Panc1 (cell line): ENCODE data around the gene UST. TPM values are rescaled to one million over a fixed set of nuclear protein-coding genes. Genes with fewer than 3 reads are reported as not detected.

ENCODE experiments used
- ATAC-seq: fragments of 200-7000 bp; cut with Tn5 transposase; 2 replicates; pipeline ENCODE4 v1.9.1; 2020; ENCODE audit warnings: mild to moderate bottlenecking, moderate library complexity
- BruUV-seq: library from RNA; stranded (reverse); fragments of 400-500 nt; replicated peaks from 2 replicates; lab custom pipeline; 2021; lab: Mats Ljungman, UMichigan
- CTCF ChIA-PET: fragments of 300-600 bp; sonication (Branson Sonifier 250); formaldehyde crosslinking; loops from one replicate; lab custom pipeline; 2022; ENCODE audit warnings: antibody characterized with exemption; lab: Charles Lee
- POLR2A ChIA-PET: fragments of 300-600 bp; sonication (Branson Sonifier 250); formaldehyde crosslinking; loops from one replicate; lab custom pipeline; 2022; ENCODE audit warnings: antibody characterized with exemption; lab: Charles Lee
- DNase-seq: peaks from one replicate; pipeline ENCODE4 v3.0.0-alpha.2; 2010; ENCODE audit warnings: low read depth, low spot score
- H3K27ac ChIP-seq: 2 replicates; pipeline ENCODE4 v1.5.1; 2011; ENCODE audit warnings: mild to moderate bottlenecking, low read length, inconsistent platforms
- H3K27me3 ChIP-seq: fragments of 200-500 bp; sonication (Bioruptor generic); 2 replicates; pipeline ENCODE4 v1.6.0; 2014; ENCODE audit warnings: low read length, inconsistent platforms; ENCODE audit not compliant: control insufficient read depth, insufficient read depth
- H3K36me3 ChIP-seq: fragments of 200-500 bp; sonication (Bioruptor generic); 2 replicates; pipeline ENCODE4 v1.5.1; 2014; ENCODE audit warnings: inconsistent platforms, mild to moderate bottlenecking, low read length, moderate library complexity; ENCODE audit not compliant: control insufficient read depth, insufficient read depth
- H3K4me1 ChIP-seq: 2 replicates; pipeline ENCODE4 v1.5.1; 2011; ENCODE audit warnings: inconsistent platforms, mild to moderate bottlenecking, low read length, moderate library complexity; ENCODE audit not compliant: control insufficient read depth, insufficient read depth
- H3K4me3 ChIP-seq, 2 experiments: 2 replicates each; pipeline ENCODE4 v1.5.1; 2011 to 2012; ENCODE audit warnings: low read depth in 2 of 2, low read length in 2 of 2, mild to moderate bottlenecking in 2 of 2, inconsistent platforms in 1 of 2, moderate library complexity in 1 of 2
- H3K9me3 ChIP-seq: fragments of 200-500 bp; sonication (Bioruptor generic); 2 replicates; pipeline ENCODE4 v1.5.1; 2014; ENCODE audit warnings: low read depth, mild to moderate bottlenecking, inconsistent platforms, low read length, moderate library complexity; ENCODE audit not compliant: control insufficient read depth, insufficient read depth
- CTCF ChIP-seq: fragments of 450-650 bp; IDR thresholded peaks from 2 replicates; pipeline ENCODE4 v1.5.1; 2017; ENCODE audit warnings: mild to moderate bottlenecking
- POLR2AphosphoS5 ChIP-seq: IDR thresholded peaks from 2 replicates; pipeline ENCODE4 v1.6.1; 2012; ENCODE audit warnings: mild to moderate bottlenecking, low read depth, low read length, moderate library complexity
- REST ChIP-seq, 2 experiments: IDR thresholded peaks; 2 replicates each; pipeline ENCODE4 v1.6.1; 2011 to 2012; ENCODE audit warnings: low read depth in 2 of 2, control low read depth in 1 of 2, low read length in 1 of 2, mild to moderate bottlenecking in 1 of 2, moderate library complexity in 1 of 2; ENCODE audit not compliant: insufficient read depth in 1 of 2
- SIN3A ChIP-seq: IDR thresholded peaks from 2 replicates; pipeline ENCODE4 v1.6.1; 2012; ENCODE audit warnings: low read depth, mild to moderate bottlenecking, low read length, moderate library complexity, borderline replicate concordance; ENCODE audit not compliant: insufficient read depth
- TCF7L2 ChIP-seq: IDR thresholded peaks from 2 replicates; pipeline ENCODE4 v1.6.1; 2011; ENCODE audit warnings: mild to moderate bottlenecking, low read depth, low read length, inconsistent platforms
- in situ Hi-C: cut with HindIII; loops from 2 replicates; pipeline ENCODE4 v1.10.0; 2016; ENCODE audit warnings: low sequenced_read_pairs, low pct_unique_long_range_greater_than_20kb
- intact Hi-C: fragments of 100-400 bp; cut with micrococcal nuclease; formaldehyde crosslinking; loops from one replicate; pipeline ENCODE4 v1.10.0; 2022; ENCODE audit not compliant: unreplicated experiment
- total RNA-seq: library from RNA; stranded (reverse); gene quantifications from one replicate; pipeline ENCODE4 v1.2.1, GENCODE V29; 2021; ENCODE audit not compliant: unreplicated experiment

The UST gene
- total RNA-seq, 1 experiment from 2014 or later, result 0.15 TPM

DNA sequence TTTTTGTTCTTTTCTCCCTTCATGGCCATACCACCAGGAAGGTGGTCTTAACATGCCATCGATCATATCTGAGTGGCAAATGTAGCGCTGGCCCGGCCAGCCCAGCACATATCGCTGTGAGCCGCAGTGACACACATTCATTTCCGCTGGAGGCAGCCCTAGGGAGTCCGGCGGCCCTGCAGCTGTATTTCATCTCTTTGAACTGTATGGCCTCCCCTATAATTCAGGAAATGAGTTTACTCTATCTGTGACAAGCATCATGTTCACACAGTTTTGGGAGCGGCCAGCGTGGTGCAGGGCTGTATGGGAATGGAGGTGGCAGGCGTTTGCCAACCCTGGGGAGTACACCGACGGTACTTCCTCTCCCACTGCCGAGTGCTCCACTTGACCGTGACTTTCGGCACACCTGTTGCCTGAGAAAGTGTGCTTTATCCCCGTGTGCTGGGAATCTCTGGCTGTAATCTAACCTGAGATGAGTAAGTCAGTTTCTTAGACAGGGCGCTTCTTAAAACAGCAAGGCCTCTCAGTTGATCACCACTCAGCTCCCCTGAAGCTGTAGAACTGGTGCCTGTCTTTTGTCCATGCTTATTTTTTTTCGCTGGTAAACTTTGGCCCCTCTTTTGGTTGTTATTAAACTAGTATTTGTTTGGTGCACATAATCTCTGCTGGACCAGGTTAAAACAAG is 313.6 kb downstream of the UST start:
- intact Hi-C loops, result no loop called here
- BruUV-seq, result no TSS peak
- TF ChIP-seq TCF7L2, result no peak
- no peak for TF ChIP-seq REST (IDR thresholded peaks at IDR 0.05; ENCODE audit: insufficient read depth in 1 of 2, low read depth in 2 of 2, low read length in 1 of 2)
- no peak for TF ChIP-seq POLR2AphosphoS5
- TF ChIP-seq SIN3A, result no peak
- TF ChIP-seq CTCF, result no peak
- ATAC-seq (0 out of 2 replicates have a peak, but pooled peaks have one; percentile 26), DNase-seq (no peak)
- POLR2A ChIA-PET, result interaction anchor here (0.6 kb wide), 1 partner anchor 14 kb away, joined by 3 read pairs; no protein-coding TSS in a partner anchor
- no peaks in the 10 kb centered on the region for H3K36me3 ChIP-seq
- H3K4me3 ChIP-seq, result no peak overlapping the region
- H3K4me1 ChIP-seq, result peaks cover 8% of the 10 kb centered on the region; the same call in 1 of the 2 replicates
- CTCF ChIA-PET, result no interaction called here
- in situ Hi-C loops, result no loop called here
- no peak overlapping the region for H3K27ac ChIP-seq
- H3K27me3 ChIP-seq, result no peaks in the 10 kb centered on the region; the same call in 1 of the 2 replicates
- H3K9me3 ChIP-seq, result no peaks in the 10 kb centered on the region

DNA sequence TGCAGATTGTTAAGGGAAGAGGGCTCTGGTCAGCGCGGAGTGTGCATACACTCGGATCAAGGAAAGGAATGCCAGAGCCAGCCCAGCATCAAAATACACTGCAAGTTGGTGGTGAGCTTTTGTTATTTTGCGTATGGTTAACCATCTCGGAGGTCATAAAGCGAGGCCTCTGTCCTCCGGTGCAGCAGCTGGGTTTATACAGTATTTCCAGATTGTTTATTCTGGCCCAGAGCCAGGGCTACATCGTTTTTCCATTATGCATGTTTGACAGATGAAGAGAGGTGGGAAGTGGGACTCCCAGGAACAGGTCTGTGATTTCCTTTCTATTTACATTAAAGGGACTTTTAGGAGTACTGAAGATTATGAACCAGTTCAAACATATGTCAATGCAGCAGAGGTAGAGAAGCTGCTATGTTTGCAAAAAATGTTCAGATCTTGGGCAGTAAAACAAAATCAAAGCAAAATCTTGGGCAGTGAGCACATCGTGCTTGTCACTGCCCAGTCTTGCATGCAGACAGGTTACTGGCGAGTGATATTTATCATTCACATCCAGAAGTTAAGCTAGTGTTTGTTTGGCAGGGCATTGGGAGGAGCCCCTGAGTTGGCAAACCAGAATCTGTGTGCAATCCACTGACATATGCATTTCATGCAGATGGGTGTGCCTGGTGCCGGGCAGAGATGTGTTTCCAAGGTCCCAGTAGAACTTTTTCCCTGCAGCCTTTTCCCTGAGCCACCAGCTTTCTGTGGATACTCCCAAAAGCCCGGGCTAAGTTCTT is 314.3 kb downstream of the UST start:
- peaks cover 8% of the 10 kb centered on the region; the same call in 1 of the 2 replicates for H3K4me1 ChIP-seq
- DNase-seq (no peak), ATAC-seq (peak; percentile 51; the same call in 1 of the 2 replicates)
- ChIA-PET POLR2A (no interaction called here), CTCF (no interaction called here)
- no TSS peak for BruUV-seq
- TF ChIP-seq TCF7L2 (no peak), REST (IDR thresholded peaks at IDR 0.05; ENCODE audit: insufficient read depth in 1 of 2, low read depth in 2 of 2, low read length in 1 of 2) (no peak), CTCF (no peak), SIN3A (no peak), POLR2AphosphoS5 (no peak)
- intact Hi-C loops, result no loop called here
- no peaks in the 10 kb centered on the region for H3K36me3 ChIP-seq
- in situ Hi-C loops, result no loop called here
- H3K9me3 ChIP-seq, result no peaks in the 10 kb centered on the region
- H3K4me3 ChIP-seq, result no peak overlapping the region
- no peaks in the 10 kb centered on the region; the same call in 1 of the 2 replicates for H3K27me3 ChIP-seq
- no peak overlapping the region for H3K27ac ChIP-seq
